Measurements from ENCODE around the gene MAN2C1.

- TF ChIP-seq EZH2 (IDR thresholded peaks at IDR 0.05; ENCODE audit: insufficient read depth, poor library complexity, severe bottlenecking) (no peak), EZH2phosphoT487 (IDR thresholded peaks at IDR 0.05; ENCODE audit: insufficient read depth, low read depth) (no peak)
Measured at GRCh38 chr15:75357976-75358673, 10.3 kb downstream of the MAN2C1 start.

Data from GM23248 (cell line).